ENCODE measurements around the gene KRT13. TPM values are rescaled to one million over a fixed set of nuclear protein-coding genes. Genes with fewer than 3 reads are reported as not detected.

KRT13 gene
- total and polyA plus RNA-seq, 9 of the 15 experiments (the other 6 are each of a cell fraction or from before 2014, with no cell fraction given): 0.11 to 1.1 (median 0.24) TPM; not detected in 3

- Histone ChIP-seq H3K4me1 (replicated peaks in 1 of 2; ENCODE audit: control insufficient read depth in 2 of 2, insufficient read depth in 2 of 2, low read length in 2 of 2) (peaks cover 3 to 4% of the 10 kb centered on the region in 2 experiments; a peak in 2 of 5 replicates), H2AFZ (ENCODE audit: low read depth, low read length) (no peak overlapping the region), H3K9ac (ENCODE audit: insufficient read depth in 1 of 2, low read depth in 2 of 2, low read length in 2 of 2) (0 out of 4 replicates have a peak overlapping the region, but pooled peaks of 1 of the 2 experiments have one; percentile 15), H3K9me1 (ENCODE audit: control insufficient read depth, insufficient read depth, low read length) (no peaks in the 10 kb centered on the region), H3K79me2 (ENCODE audit: control insufficient read depth, insufficient read depth, low read length) (no peaks in the 10 kb centered on the region), H4K20me1 (replicated peaks; ENCODE audit: control insufficient read depth, insufficient read depth, low read length) (no peaks in the 10 kb centered on the region), H3K4me2 (ENCODE audit: insufficient read depth, low read length) (peak overlapping the region; percentile 14; the same call in 1 of the 2 replicates), H3K27ac (ENCODE audit: extremely low read depth, low read depth, low read length) (no peak overlapping the region), H3K27me3 (ENCODE audit: control insufficient read depth in 2 of 2, insufficient read depth in 2 of 2, low read length in 2 of 2) (peaks cover 9 to 57% of the 10 kb centered on the region in 2 experiments), H3K36me3 (ENCODE audit: control insufficient read depth, insufficient read depth, low read length) (no peaks in the 10 kb centered on the region), H3K4me3 (no peak overlapping the region), H3K9me3 (replicated peaks; ENCODE audit: control insufficient read depth, insufficient read depth, low read depth, low read length) (no peaks in the 10 kb centered on the region)
- peak in 1 of 4 experiments; percentile 38 for DNase-seq (ENCODE audit: extremely low read depth in 1 of 4, low spot score in 3 of 4)
- in situ Hi-C loops (cut with MboI): no loop called here
- peak; percentile 74 for FAIRE-seq
- 0% methylated on average over 8 of the region's 8 CpGs for WGBS (ENCODE audit: insufficient coverage, low coverage, missing lambda C conversion rate)
- BruUV-seq (replicated peaks): no TSS peak
- CTCF ChIA-PET (ENCODE audit: low intra/inter-chr PET ratio): interaction anchor here (0.5 kb wide), 1 partner anchor 55 kb away, joined by 6 read pairs; no protein-coding TSS in a partner anchor
- intact Hi-C loops (cut with micrococcal nuclease): no loop called here
- ATAC-seq: no peak
- POLR2A ChIA-PET: interaction anchor here (0.7 kb wide), 1 partner anchor 160 kb away, joined by 3 read pairs; no protein-coding TSS in a partner anchor
- peak in 1 of 2 experiments; percentile 19 for TF ChIP-seq E2F6 (IDR thresholded peaks at IDR 0.05; ENCODE audit: borderline replicate concordance in 1 of 2, extremely low read depth in 1 of 2, insufficient read depth in 1 of 2, insufficient read length in 1 of 2, low read depth in 1 of 2, low read length in 1 of 2, poor library complexity in 1 of 2, severe bottlenecking in 1 of 2)
- TF ChIP-seq BDP1 (IDR thresholded peaks at IDR 0.05; ENCODE audit: insufficient read depth, insufficient read length): no peak
- no peak for TF ChIP-seq ELK1 (CRISPR knock-in tag; IDR thresholded peaks at IDR 0.05)
- TF ChIP-seq TCF15 (CRISPR knock-in tag; IDR thresholded peaks at IDR 0.05): no peak
- no peak for TF ChIP-seq ATF6 (CRISPR knock-in tag; IDR thresholded peaks at IDR 0.05)
- TF ChIP-seq CLOCK (CRISPR knock-in tag; IDR thresholded peaks at IDR 0.05; ENCODE audit: borderline replicate concordance): no peak
- TF ChIP-seq ZNF76 (CRISPR knock-in tag; IDR thresholded peaks at IDR 0.05; ENCODE audit: borderline replicate concordance): no peak
- no peak for TF ChIP-seq IRF2 (CRISPR knock-in tag; IDR thresholded peaks at IDR 0.05)
- no peak for TF ChIP-seq LEF1 (IDR thresholded peaks at IDR 0.05)
- no peak for TF ChIP-seq RBFOX2 (IDR thresholded peaks at IDR 0.05; ENCODE audit: low read depth, low read length)
- no peak for TF ChIP-seq POLR2G (IDR thresholded peaks at IDR 0.05; ENCODE audit: low read depth, low read length)
- no peak for TF ChIP-seq CEBPG (CRISPR knock-in tag; IDR thresholded peaks at IDR 0.05)
- TF ChIP-seq CEBPG (tag; conservative IDR thresholded peaks at IDR 0.05 in 1 of 2, IDR thresholded peaks at IDR 0.05 in 1 of 2): no peak
Observed at GRCh38 chr17:41474863-41475262, 30.5 kb downstream of the KRT13 start.
